Measurements from ENCODE around the gene ACTN3.

- TF ChIP-seq EZH2 (IDR thresholded peaks at IDR 0.05; ENCODE audit: borderline replicate concordance, low read length) = no peak
- TF ChIP-seq CTCF (IDR thresholded peaks at IDR 0.05; ENCODE audit: low read length) = no peak
Observed at GRCh38 chr11:66554602-66555001, 7.9 kb downstream of the ACTN3 start.

Measured in OCI-LY1 (cell line).